Muscle of back (tissue), 11 donors: ENCODE data around the gene BRWD1. TPM values are rescaled to one million over a fixed set of nuclear protein-coding genes. Genes with fewer than 3 reads are reported as not detected.
"Not testable (repeated sequence)": the region's sequence is repeated elsewhere in the genome, so short reads cannot be mapped to it uniquely, and the experiment has no call there.

Experiments used
- DNase-seq, 3 donors: peaks; one replicate each; pipeline versions ENCODE4 v3.0.0 to v3.0.0-alpha.2; 2013
- polyA plus RNA-seq, 10 donors: library from polyadenylated mRNA; unstranded; fragments of 120-200 nt; gene quantifications; one replicate each; pipeline ENCODE4 v1.2.1, GENCODE V29; 2013; ENCODE audit not compliant: insufficient read length in 10 of 10

Gene BRWD1
- polyA plus RNA-seq, 10 donors = 28.9 to 38.8 (median 33.9) TPM

DNA sequence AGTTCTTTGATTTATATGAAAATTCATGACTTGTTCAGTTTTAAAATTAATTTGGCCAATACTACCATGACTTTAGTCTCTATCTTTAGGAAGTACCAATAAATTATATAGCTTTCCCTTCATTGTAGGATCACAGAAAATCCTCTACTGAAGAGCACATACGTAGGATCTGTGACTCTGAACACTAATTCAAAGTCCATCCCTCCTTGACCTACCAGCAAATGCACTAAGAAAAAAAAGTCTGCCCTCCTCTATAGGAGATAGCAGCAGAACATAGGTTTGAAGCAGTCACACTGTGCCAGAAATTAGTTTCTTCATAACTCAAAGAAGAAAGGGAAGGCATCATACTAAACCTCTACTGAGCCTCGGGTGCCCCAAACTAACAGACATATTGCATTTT, 16.5 kb downstream of the BRWD1 start:
- no peak for DNase-seq

- DNase-seq = no peak
These were observed 24.4 kb downstream of the BRWD1 start for GRCh38 chr21:39288987-39289386.

DNA sequence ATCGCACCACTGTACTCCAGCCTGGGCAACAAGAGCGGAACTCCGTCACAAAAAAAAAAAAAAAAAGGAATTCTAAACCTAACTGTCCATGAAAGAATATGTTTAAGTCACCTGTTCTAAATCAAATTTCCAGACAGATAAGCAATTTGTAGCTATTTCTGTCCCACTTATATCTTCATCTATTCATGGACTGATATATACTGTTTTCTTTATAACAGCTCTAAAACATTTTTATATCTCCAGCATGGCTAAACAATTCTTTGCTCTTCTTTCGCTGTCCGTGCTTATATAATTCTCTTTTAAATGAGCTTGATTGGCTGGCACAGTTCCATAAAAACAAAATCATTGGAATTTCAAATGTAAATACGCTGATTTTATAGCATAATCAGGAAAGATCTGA, 30.5 kb downstream of the BRWD1 start:
- no peak for DNase-seq

GRCh38 chr21:39281853-39282252, 31.6 kb downstream of the BRWD1 start:
- DNase-seq = no peak

DNA sequence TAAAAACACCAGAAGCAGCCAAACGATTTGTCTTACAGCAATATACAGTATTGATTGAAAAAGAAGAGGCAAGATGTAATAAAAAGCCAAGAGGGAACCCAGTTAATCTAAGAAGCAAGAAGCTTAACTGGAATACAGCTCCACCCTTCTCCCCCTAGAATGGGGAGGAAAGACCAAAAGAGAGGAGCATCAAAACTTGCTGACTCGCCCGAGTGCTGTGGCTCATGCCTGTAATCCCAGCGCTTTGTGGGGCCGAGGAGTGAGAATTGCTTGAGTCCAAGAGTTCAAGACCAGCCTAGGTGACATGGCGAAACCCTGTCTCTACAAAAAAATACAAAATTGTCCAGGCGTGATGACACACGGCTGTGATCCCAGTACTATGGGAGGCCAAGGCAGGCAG, 32.2 kb downstream of the BRWD1 start:
- no peak for DNase-seq

DNA sequence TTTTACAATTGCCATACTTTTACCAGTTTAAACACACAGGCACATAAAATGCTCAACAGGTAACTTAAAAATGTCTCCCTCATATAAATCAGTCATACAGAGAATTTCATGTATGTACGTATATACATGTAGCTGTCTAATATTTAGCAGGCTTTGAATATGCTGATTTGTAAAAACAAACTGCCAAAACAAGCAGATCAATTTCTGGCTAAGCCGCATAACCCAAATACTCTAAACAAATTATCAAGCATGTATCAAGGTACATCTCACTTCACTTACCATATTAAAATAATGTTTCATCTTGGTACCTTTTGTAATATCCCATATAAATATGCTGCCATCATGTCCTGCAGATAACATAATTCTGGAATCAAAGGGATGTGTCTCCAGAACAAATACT, 43.8 kb downstream of the BRWD1 start:
- DNase-seq = no peak

DNA sequence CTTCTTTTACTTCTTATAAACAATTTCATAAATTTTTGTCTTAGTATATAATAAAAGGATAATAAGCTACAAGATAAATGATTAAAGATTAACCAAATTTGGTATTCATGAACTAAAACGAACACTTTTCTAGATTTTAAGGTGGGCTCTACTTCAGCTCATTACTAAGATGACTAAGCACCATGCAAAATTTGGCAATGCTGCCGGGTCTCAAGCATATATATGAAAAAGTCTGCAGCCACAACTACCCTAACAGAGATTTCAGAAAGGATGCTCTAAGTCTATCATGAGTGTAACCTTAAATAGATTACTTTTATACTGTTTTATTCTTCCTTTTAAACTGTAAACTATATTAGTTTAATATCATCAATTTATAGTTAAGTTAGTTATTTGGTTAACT, 47.8 kb downstream of the BRWD1 start:
- no peak for DNase-seq

GRCh38 chr21:39263372-39263771, 50.1 kb downstream of the BRWD1 start:
- no peak for DNase-seq

DNA sequence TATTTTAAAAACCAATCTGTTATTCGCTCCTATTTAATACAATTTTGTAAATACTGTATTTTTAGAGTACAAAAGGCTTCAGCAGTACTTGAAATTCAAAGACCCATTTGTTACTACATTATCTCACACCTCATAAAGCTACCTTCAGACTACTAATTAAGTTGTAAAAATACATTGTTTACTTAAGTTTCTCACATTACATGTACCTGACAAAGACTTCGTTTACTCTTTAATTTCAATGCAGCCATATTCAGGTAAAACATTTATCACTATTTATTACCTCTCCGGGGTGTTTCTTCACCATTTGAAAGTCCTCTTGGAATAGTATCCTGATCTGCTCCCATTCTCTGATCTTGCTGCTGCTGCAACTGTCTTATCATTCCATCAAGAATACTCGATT, 55.2 kb downstream of the BRWD1 start:
- no peak for DNase-seq

DNA sequence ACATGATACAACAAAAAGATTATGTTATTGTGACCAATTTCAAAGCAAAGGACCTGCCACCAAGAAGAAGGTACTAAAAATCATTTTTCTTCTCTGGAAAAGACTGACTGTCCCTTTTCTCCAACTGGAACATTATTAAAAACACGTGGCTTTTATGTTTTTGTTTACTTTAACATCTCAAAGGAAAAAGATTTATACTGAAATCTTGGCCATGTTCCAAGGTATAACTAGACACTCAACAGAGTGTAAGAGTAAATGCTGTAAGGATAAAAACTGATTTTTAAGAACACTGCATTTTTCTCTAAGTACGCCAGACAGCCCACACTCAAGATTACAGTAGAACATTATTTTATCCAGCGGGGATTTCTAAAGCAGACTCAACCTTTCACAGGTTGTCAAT, 62.1 kb downstream of the BRWD1 start:
- peak in 2 of 3 donors; percentile 1 to 12 for DNase-seq

GRCh38 chr21:39238275-39238674, 75.2 kb downstream of the BRWD1 start:
- no peak for DNase-seq

DNA sequence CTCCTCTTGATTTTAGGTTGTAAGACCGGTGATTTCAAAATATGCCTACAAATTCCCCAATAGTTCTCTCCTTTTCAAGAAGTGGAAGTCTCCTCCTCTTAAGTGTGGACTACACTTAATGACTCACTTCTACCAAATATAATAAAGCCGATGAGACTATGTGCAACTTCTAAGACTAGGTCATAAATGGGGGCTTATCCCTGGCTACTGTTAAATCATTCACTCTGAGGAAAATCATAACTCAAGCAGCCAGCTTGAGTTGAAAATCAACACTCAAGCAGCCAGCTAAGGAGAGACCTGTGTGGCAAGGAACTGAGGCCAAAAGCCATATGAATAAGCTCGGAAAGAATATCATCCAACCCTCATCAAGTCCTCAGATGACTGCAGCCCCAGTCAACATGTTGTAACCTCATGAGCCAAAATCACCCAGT, 80.6 kb downstream of the BRWD1 start:
- no peak for DNase-seq

- no peak for DNase-seq
These were observed 88.5 kb downstream of the BRWD1 start for GRCh38 chr21:39224930-39225329.

DNA sequence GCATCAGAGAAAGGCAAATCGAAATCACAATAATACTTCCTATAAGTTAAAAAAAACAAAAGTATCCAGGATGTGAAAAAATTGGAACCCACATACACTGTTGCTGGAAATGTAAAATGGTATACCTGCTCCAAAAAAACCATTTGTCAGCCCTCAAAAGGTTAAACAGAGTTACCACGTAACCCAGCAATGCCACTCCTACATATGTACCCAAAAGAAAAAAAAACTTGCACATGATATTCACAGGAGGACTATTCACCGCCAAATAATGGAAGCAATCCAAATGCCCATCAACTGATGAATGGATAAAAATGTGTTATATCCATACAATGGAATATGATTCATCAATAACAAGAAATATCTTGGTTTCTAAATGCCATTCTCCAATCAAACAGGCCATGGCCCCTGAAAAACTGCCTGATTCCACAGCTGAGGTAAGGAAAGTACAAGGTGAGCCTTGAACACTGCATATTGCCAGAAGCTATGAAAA, 91.4 kb downstream of the BRWD1 start:
- DNase-seq = no peak

GRCh38 chr21:39221282-39221996, 92.0 kb downstream of the BRWD1 start:
- DNase-seq = no peak

GRCh38 chr21:39220875-39221274, 92.6 kb downstream of the BRWD1 start:
- DNase-seq = not testable (repeated sequence)

GRCh38 chr21:39220150-39220549, 93.3 kb downstream of the BRWD1 start:
- DNase-seq = no peak

DNA sequence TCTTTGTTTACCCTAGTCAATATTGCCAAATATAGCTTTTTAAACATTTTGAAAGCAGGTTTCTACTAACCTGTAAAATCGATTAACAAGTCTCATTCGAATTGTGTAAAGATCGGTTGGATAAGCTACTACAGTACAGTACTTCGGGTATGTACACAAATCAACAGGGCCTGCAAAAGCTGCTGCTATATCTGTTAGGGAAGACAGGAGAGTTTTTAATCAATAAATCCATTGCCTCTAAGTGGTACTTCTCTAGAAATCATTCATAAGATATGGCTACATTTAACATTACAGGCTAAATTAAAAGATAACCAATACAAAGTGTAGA, 95.4 kb downstream of the BRWD1 start:
- DNase-seq = no peak

- no peak for DNase-seq
These were observed 95.9 kb downstream of the BRWD1 start for GRCh38 chr21:39217356-39218081.

- DNase-seq = no peak
These were observed 97.1 kb downstream of the BRWD1 start for GRCh38 chr21:39216290-39216689.

GRCh38 chr21:39215078-39215477, 98.4 kb downstream of the BRWD1 start:
- DNase-seq = no peak

DNA sequence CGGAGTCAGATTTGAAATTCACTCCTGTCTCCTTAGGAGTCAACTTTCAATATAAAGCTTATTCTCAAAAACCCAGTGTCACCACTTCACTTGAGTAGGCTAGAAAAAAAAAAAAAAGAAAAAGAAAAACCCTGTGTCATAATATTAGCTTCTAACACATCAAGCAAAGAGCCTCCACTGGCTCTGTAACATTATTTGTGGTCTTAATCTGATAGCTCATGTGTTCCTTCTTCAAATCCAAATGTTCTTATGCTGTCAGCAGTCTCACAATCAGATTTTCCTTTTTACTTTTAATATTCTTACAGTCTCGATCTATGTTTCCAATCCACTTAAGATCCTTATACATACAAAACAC, 104.1 kb downstream of the BRWD1 start:
- no peak for DNase-seq

- no peak for DNase-seq
These were observed 104.7 kb downstream of the BRWD1 start for GRCh38 chr21:39208624-39209333.
